ENCODE data around the gene DOCK10. TPM values are rescaled to one million over a fixed set of nuclear protein-coding genes. Genes with fewer than 3 reads are reported as not detected.
A peak's percentile ranks its signal among the peaks of the same experiment; 100 is the strongest.

The DOCK10 gene
- total and polyA plus RNA-seq, 11 donors: 0.31 to 28.6 (median 2.0) TPM

GRCh38 chr2:224850081-224850480 lies 192.2 kb downstream of the DOCK10 start:
- ATAC-seq: no peak
- WGBS, 4 donors: 92 to 97% (median 94%) methylated on average over 1 of the region's 1 CpG

DNA sequence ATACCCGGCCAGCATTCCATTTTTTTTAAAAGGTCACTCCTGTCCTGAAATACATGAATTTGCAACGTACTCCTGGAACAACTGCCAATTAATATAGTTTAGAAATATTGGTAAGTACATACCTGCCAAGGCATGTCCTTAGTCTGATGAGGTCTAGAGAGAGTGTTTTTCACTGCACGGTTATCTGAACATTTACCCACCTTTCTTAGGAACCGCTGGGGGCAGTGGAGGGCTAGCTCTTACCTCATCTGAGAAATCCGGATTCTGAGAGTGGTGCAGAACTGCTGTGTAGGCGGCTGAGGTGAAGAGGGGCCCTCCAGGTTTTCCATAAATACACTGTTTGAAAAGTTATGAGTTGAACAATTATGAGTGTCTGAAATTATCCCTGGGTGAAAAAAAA lies 193.0 kb downstream of the DOCK10 start:
- peaks cover 0 to 82% (median 0%) of the 10 kb centered on the region in 9 donors for H3K36me3 ChIP-seq
- H3K27ac ChIP-seq: no peak overlapping the region
- TF ChIP-seq CTCF (IDR thresholded peaks at IDR 0.05) (no peak), POLR2A (IDR thresholded peaks at IDR 0.05) (no peak)
- WGBS, 4 donors: 68 to 84% (median 73%) methylated on average over 6 of the region's 6 CpGs
- intact Hi-C loops (cut with DNase I): no loop called here
- ATAC-seq (no peak), DNase-seq (no peak)
- H3K4me1 ChIP-seq: peaks cover 0 to 5% (median 0%) of the 10 kb centered on the region in 12 donors
- no peaks in the 10 kb centered on the region for H3K27me3 ChIP-seq
- no peaks in the 10 kb centered on the region for H3K9me3 ChIP-seq
- no peak overlapping the region for H3K4me3 ChIP-seq

More at GRCh38 chr2:224850081-224850480, 192.2 kb downstream of the DOCK10 start:
- no peak overlapping the region for H3K27ac ChIP-seq
- no peaks in the 10 kb centered on the region for H3K27me3 ChIP-seq
- peaks cover 0 to 74% (median 0%) of the 10 kb centered on the region in 9 donors for H3K36me3 ChIP-seq
- DNase-seq: no peak
- H3K9me3 ChIP-seq: no peaks in the 10 kb centered on the region
- H3K4me1 ChIP-seq: peaks cover 0 to 5% (median 0%) of the 10 kb centered on the region in 12 donors
- no peak overlapping the region for H3K4me3 ChIP-seq
- intact Hi-C loops (cut with DNase I): loop anchor here in 1 of 10 donors (10.0 kb wide), 1 partner anchor 155 kb away; no protein-coding TSS in a partner anchor
- TF ChIP-seq CTCF (IDR thresholded peaks at IDR 0.05) (no peak), POLR2A (IDR thresholded peaks at IDR 0.05) (no peak)

DNA sequence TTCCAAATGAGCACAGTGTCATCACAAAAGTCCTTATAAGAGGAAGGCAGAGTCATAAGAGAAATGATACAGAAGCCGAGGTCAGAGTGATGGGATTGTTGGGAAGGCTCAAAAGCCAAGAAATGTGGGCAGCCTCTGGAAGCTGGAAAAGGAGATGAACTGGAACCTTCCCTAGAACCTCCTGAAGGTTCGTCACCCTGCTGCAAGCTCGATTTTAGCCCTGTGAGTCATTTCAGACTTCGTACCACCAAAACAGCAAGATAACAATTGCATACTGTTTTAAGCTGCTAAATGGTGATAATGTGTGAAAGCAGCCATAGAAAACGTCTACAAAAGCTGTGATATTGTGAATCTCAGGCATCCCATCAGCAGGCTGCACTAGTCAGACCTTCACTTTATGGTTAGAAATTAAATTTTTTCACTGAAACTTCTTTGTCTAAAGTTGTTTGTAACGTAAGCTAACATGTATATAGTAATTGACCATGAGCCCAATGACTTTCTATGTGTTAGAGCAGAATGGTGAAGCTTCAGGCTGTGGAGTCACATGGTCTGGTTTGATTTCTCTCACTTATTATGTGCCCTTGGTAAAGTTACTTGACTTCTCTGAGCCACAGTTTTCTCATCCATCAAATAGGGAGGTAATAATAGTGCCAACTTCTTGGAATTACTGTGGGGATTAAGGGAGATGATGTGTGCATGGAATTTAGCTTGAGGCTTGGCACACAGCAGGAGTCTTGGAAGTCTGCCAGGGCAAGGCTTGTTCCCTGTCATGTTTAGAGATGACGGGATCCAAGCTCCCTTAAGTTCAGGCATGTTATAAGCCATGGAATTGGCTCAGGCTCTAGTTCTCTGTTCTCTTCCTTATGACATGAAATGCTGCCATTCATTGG lies 194.1 kb downstream of the DOCK10 start:
- peak in 4 of 5 donors; percentile 15 to 32 (median 23) for DNase-seq

More for the DNA sequence above, 194.1 kb downstream of the DOCK10 start:
- Histone ChIP-seq H3K4me1 (peaks cover 0 to 5% (median 0%) of the 10 kb centered on the region in 12 donors), H3K27me3 (no peaks in the 10 kb centered on the region), H3K27ac (no peak overlapping the region), H3K9me3 (no peaks in the 10 kb centered on the region), H3K4me3 (no peak overlapping the region), H3K36me3 (peaks cover 0 to 91% (median 0%) of the 10 kb centered on the region in 9 donors)
- WGBS, 4 donors: 51 to 61% (median 57%) methylated on average over 7 of the region's 7 CpGs
- intact Hi-C loops (cut with DNase I): no loop called here
- peak in 1 of 4 donors; percentile 20 for ATAC-seq
- TF ChIP-seq CTCF (IDR thresholded peaks at IDR 0.05) (no peak), POLR2A (IDR thresholded peaks at IDR 0.05) (no peak)

Measured in heart left ventricle (tissue), 16 donors.